T-helper 1 cell (primary cell): Measurements from ENCODE around the gene GOLGA3.
A peak's percentile ranks its signal among the peaks of the same experiment; 100 is the strongest.
"Not testable (repeated sequence)": the region's sequence is repeated elsewhere in the genome, so short reads cannot be mapped to it uniquely, and the experiment has no call there.

Source experiments
- DNase-seq, 5 donors: peaks; one replicate each; pipeline ENCODE4 v3.0.0-alpha.2; 2012 to 2020

Gene GOLGA3

DNA sequence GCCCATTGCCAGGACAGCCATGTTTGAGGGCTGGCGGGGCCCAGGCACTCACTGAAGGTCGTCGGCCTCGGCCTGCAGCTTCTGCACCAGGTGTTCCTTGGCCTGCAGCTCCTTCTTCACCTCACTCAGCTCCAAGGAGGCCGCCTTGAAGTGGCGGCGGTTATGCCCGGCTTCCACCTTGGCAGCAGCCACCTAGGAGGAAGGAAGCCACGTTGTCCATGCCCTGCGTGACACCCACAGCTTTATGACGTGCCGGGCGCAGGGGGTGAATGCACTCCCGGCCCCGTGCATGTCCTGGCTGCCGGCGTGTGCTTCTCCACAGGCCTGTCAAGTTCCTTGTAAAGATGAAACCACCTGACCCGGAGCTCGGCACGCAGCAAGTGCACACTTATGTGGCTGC lies 51.1 kb downstream of the GOLGA3 start:
- DNase-seq, result no peak

DNA sequence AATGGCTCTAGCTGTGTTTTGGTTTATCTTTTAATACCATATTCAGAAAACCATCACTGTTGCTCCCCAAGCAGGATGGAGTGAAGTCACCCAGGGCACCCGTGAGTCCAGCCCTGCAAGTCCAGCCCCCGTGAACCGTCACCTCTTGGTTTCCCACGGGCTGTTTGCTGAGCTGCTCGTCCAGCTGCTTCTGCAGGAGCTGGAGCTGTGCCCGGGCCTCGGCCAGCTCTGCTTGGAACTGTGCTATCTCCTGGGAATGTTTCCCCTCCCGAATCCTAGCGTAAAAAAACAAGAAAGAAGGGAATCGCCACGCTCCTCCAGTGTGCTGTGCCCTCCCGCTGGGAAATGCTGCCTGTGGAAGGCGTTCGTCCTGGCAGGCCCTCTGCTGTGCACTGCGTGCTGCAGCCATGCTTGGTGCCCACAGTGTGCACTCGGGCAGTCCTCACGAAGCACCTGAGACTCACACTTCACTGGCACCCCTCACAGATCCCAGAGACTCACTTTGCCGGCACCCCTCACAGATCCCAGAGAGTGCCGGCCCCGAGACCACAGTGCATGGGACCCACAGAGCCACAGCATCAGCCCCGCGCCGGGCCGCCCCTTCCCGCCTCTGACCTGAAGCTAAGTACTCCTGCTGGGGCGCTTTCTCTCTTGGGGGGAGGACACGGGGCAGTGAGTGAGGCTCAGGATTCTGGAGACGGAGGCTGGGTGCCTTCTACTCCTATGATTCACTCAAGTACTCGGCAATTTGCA lies 51.7 kb downstream of the GOLGA3 start:
- no peak for DNase-seq

DNA sequence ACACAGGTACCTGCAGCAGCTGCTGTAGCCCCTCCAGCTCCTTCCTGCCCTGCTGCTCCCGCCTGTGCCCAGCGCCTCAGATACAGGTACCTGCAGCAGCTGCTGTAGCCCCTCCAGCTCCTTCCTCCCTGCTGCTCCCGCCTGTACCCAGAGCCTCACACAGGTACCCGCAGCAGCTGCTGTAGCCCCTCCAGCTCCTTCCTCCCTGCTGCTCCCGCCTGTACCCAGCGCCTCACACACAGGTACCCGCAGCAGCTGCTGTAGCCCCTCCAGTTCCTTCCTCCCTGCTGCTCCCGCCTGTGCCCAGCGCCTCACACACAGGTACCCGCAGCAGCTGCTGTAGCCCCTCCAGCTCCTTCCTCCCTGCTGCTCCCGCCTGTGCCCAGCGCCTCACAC lies 52.4 kb downstream of the GOLGA3 start:
- not testable (repeated sequence) for DNase-seq

DNA sequence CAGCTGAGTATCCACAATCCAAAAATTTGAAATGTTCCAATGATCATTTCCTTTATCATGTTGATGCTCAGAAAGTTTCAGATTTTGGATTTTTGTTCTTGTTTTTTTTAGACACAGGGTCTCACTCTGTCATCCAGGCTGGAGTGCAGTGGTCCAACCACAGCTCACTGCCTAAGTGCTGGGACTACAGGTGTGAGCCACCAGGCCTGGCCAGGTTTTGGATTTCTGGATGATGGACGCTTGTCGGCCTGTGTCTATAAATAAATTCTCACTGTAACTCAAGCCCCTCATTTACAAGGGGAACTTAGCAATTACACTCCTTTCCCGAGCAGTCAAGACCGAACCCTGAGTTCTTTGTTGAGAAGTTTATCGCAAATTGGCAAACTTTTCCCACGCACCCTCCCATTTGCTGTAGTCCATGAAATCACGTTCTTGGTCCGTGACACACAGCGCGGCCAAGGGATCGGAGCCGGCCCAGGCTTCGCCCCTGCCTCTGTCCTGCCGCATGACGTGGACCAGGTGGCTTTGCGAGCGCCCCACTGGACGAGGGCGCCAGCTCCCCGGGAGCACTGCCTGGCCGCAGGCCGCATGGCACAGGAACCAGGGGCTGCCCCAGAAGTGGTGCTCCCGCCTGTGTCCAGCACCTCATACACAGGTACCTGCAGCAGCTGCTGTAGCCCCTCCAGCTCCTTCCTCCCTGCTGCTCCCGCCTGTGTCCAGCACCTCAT lies 53.0 kb downstream of the GOLGA3 start:
- no peak for DNase-seq

DNA sequence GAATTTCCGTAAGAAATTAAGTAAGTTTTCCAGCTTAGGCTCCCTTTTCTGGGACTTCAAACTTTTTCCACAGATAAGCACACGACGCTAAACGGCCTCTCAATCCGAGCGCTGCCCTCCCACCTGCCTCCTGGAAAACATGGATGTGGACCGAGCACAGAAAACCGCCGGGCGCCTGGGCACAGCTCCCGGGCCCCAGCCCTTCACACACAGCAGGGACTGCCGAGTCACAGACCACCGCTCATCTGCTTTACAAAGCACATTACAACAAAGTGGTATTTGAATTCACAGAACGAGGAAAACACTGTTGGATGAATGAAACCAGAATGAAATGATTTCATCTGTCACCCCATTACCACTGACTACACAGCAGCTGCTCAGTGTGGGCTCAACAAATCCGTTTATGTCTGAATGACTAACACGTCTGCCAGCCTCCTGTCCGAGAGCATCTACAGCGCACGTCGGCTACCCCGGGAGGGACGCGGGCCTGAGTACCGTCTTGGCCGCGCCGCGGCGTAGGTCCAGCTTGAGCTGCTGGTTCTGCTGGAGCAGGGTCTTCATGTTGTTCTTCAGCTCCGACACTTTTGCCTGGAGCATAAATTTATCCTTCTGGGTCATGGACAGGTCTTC lies 53.9 kb downstream of the GOLGA3 start:
- no peak for DNase-seq

DNA sequence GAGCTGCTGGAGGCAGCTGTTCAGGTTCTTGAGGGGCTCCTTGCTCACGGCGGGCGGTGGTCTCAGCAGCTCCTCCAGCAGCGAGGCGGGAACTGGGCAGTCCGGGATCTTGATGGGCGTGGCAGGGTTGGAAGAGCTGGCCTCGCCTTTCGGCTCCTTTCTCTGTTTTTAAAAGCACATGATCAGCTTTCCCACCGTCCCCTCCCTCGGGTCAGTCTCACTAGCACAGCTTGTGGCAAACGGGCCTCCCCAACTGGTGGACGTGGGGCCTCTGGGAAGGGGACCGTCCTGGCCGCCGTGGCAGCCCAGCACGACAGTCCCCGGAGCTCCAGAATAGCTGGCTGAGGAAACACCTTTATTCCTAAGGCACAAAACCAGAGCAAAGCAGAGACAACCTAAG lies 54.5 kb downstream of the GOLGA3 start:
- no peak for DNase-seq

DNA sequence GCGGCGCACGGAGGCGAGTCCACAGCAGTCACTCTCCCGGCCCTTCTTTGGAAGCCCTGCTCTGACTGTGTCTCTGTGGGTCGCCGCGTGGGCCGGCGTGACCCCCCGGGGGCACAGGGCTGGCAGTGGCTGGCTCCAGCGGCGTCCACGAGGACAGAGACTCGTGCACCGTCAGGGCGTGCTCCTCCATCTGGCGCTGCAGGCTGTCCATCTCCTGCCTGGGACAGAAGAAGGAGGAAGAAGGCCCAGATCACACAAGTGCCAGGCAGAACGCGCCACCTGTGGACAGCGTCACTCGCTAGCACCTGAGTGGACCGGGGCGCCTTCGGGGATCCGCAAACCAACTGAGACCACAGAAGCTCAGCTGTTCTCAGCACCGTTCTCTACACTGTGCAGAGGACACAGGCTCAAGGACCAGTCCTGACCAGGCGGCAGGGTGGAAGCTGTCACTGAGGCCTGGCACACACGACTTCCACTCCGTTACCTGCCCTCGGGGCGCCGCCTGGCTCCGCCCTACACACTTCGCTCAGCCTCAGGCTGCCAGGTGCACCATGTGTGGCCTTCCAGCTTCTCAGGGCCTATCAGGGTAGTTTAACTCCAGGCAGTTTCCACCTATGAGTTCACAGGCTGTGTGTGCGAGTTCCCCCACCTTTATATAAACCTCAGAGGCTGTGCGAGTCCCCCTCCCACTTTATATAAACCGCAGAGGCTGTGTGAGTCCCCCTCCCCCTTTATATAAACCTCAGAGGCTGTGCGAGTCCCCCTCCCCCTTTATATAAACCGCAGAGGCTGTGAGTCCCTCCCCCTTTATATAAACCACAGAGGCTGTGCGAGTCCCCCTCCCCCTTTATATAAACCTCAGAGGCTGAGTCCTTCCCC lies 55.4 kb downstream of the GOLGA3 start:
- DNase-seq, result no peak

DNA sequence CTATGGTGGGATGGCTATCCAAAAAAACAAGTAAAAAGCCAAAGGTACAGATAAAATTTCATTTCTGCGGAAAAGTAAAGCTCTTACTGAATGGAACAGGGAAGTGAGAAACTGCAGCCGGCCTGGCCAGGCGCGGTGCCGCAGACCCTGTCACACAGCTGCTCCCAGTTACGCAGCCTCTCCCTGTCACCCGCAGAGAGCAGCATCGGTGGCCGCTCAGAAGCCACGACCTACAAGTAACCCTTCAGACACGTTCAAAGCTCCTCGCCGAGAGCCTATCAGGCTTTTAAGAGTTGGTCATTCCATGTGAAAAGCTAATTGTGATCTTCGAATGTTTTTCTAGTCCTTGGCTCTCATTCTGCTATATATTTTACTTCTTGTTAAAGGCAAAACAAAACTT lies 56.1 kb downstream of the GOLGA3 start:
- DNase-seq, result no peak

DNA sequence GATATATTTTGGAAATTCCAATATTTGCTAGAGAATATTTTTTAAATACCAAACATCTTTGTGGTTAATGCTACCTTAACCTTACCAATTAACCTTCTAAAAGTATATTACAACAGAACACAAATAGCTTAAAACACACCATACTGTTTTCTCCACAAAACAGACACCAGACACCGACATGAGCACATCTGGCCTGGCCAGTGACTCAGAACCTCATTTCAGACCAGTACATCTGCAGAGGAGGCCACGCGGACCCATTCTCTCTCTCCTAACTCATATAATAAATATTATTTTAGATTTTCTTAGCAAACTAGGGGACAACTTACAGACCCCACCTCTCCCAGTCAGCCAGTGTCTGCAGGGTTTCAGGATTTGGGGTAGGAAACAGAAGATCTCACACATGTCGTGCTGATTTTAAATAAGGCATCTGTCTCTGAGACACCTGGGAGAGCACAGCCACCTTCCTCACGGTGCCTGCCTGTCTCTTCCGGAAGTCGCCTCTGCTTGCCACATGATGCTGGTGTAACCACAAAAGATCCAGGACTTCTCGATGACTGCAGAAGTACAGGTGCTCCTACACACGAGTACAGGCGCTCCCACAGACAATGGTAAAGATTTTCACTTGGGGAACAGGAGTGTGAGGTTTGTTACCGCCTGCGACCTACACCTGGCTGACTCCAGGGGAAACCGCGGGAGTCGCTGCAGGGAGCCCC lies 57.4 kb downstream of the GOLGA3 start:
- peak in 4 of 5 donors; percentile 34 to 57 (median 47) for DNase-seq

DNA sequence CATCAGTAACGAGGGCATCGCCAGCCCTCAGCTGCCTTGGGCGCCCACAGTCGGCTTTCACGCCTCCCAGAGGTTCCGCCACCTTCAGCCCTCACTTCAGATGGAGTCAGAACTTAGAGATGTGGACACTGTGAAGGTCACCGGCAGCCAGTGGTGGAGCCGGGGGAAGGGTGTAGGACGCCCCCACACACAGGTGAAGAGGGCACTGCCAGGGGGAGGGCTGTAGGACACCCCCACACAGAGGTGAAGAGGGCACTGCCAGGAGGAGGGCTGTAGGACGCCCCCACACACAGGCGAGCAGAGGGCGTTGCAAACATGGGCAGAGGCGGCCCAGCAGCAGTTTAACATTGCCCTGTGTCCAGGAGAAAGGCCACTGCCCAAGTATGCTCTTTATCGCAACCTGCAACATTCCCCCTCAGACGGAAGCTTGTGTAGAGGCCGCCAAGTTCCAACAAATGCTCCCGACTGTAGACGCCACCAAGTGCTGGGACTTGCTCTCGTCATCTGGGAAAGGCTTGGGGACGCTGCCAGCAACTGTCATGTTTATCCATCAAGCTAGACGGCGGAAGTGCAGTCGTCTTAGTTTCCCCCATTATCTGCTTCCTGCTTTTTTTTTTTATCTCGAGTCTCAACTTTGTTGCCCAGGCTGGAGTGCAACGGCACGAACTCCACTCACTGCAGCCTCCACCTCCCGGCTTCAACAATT lies 62.1 kb downstream of the GOLGA3 start:
- no peak for DNase-seq

DNA sequence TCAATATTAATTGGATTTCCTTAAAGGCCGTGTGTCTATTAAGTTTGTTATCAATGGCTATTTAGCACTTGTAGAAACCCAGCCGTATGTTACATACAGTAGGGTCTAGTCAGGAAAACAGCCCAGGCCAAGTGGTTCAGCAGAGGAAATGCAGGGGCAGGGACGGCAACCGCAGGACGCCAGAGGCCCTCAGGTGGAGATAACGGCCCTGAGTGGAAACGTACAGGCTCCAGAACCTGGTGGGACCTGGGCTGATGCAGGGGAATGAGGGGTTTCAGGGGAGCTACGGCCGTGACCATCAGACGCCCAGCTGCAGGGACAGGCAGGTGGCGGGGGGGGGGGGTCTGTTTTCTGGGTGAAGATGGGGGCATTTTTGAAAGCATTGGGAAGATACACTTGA lies 63.3 kb downstream of the GOLGA3 start:
- no peak for DNase-seq

DNA sequence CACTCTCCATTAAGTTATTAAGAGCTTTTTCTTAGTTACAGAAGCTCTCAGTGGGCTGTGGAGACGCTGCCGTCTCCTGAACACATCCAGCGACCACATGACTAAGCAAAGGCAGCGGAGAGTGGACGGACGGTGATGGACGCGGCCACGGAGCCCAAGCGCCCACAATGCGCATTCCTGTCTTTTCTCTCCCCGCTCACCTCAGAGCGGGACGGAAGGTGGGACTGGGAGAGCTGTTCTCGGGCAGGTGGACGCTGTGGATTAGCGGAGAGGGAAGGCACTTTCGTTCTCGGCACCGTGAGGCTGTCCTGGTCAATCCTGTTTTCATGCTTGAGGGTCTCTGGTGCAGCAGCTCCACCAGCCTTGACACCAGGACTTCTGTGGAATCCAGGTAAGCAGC lies 64.4 kb downstream of the GOLGA3 start:
- no peak for DNase-seq

DNA sequence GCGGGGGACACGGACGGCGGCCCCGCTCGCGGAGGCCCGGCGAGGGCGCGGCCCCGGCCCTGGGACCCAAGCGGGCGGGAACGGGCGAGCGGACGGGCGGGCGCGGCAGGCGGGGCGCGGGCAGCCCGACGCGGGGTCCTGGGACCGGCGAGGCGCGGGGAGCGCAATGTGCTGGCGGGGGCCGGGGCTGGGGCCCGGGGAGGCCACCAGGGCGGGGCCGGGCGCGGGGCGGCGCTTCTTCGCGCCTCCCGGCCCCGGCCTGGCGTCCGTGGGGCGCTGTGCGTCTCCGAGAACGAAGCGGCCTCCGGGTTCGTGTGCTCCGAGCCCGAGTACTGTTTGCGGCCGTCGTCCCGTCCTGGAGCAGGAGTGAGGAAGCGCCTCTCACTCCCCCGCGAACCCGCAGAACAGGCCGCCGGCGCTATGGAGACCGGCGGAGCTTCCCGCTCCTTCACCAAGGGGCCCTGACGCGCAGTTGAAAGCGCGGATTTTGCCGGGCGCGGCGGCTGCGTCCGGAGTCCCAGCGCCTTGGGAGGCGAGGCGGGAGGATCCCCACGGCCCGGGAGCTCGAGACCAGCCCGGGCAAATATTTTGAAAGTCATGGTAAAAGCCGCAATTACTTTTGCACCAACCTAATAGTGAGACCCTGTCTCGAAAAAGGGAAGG lies 66.6 kb downstream of the GOLGA3 start:
- DNase-seq, result peak; percentile 75 to 89 (median 79)

DNA sequence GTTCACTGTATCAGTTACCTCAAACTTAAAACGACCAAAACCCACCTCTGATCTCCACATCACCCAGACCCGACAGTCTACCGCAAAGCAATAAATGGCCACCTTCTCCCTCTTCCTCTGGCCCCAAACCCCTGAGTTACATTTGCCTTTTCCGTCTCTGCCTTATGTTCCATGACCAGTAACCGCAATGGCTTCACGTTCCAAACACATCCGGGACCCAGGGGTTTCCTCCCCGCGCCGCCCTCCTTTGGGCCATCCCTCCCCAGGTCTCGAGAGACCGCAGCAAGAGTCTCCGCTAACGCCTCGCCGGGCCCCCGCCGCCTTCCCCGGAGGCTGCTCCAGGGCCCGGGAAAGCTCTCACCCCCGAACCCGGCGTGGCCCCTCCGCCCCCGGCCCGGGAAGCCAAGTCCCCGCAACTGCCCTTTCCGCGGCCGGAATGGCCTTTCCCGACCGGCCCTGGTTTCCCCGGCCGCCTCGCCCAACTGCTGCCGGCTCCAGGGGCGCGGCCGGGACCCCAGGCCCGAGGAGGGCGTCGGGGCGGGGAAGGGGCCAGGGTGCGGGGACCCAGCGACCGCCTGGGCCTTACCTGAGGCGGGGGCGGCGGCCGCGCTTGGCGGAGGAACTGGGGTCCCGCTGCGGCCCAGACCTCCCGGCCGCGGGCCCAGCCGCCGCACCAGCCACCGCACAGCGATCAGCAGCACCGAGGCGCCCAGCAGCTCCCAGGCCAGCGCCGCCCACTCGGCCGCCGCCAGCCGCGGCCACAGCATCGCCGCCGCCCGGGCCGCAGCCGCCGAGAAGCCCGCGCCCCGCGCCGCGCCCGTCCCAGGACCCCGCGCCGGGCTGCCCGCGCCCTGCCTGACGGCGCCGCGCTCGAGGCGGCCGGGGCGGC lies 67.4 kb downstream of the GOLGA3 start, which contains the start of gene ANKLE2:
Gene ANKLE2, minus strand, starts transcription at position 801 of the 889 bp plus-strand sequence. Its CDS starts 34 bp downstream, at position 767.
- peak; percentile 31 to 72 (median 56) for DNase-seq

DNA sequence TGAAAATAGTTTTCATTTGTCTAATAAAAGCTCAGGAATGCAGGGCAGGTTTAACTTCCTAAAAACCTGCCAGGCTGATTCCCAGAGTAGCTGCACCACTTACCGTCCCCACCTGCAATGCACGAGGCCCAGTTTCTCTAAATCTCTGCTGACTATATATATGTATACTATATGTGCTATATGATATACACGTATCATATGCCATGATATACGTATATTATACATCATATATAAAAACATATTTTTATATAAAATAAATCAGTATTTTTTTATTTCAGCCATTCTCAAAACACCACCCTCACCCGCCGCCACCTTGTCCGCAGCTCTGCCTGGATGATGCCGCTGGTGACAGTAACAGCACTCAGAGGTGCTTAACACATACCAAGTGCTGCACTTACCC lies 69.3 kb downstream of the GOLGA3 start:
- no peak for DNase-seq

DNA sequence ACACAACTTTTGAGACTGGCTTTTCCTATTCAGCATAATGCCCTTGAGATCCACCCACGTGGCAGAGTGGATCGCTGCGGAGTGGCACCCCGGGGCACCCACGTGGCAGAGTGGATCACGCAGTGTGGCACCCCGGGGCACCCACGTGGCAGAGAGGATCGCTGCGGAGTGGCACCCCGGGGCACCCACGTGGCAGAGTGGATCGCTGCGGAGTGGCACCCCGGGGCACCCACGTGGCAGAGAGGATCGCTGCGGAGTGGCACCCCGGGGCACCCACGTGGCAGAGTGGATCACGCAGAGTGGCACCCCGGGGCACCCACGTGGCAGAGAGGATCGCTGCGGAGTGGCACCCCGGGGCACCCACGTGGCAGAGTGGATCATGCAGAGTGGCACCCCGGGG lies 69.8 kb downstream of the GOLGA3 start:
- DNase-seq, result not testable (repeated sequence)

DNA sequence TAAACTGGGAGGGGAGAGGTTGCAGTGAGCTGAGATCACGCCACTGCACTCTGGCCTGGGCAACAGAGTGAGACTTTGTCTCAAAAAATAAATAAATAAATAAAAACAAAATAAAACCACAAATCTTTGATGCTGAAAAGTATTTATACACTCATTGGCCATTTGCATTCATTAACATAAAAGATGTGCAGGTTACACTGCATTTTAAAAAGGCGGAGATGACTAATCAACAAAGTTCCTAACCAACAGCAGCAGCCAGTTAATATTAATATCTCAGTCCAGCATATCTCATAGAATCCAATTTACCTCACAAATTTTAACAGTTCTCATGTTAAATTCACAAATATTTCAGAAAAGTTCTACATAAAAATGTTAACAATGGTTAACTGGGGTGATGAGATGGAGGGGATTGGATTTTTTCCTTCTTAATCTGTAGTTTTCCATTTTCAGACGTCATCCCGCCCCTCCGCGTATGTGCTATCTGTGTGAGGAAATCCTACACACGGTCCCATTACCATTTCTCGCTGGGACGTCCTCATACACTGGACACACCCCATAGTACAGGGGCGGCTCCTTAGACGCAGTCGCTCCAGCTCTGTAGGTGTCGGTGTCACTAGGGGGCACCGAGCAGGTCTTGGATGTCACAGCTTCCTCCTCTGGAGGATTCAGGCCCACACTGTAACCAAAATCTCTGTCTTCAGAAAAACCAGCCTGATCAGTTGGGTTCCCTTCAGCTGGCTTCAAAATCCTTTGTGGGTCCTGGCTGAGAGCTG lies 74.3 kb downstream of the GOLGA3 start:
- DNase-seq, result no peak

DNA sequence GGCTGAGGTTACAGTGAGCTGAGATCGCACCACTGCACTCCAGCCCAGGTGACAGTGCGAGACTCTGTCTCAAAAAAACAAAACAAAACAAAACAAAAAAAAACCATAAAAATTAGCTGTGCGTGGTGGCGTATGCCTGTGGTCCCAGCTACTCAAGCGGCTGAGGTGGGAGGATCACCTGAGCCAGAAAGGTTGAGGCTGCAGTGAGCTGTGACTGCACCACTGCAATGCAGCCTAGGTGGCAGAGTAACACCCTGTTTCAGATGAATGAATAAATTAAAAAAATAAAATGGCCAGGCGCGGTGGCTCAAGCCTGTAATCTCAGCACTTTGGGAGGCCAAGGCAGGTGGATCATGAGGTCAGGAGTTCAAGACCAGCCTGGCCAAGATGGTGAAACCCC lies 75.0 kb downstream of the GOLGA3 start:
- not testable (repeated sequence) for DNase-seq

DNA sequence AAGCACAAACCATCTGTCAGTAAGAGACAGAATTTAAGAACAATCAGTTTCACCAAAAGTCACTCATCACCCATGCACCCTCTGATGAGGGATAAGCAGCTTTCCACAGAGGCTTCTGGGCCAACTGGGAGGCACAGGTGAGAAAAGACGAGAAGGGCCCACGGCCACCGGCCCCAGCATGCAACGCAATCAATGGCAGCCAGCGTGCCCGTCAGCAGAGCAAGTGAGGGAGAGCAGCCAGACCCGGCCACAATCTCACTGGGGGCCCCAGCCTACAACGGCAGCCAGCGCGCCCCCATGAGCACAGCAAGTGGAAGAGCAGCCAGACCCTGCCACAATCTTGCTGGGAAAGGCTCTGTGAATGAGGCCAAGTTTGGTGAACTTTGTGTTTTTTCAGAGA lies 80.3 kb downstream of the GOLGA3 start:
- no peak for DNase-seq
